A549 (cell line): ENCODE data around the gene BCL11B.

Experiments
- HDAC2 ChIP-seq: fragments of 200-600 bp; sonication (generic); IDR thresholded peaks from 2 replicates; pipeline ENCODE4 v1.6.1; 2016
- KDM5A ChIP-seq: fragments of 200-600 bp; sonication (generic); IDR thresholded peaks from 2 replicates; pipeline ENCODE4 v1.6.1; 2016; ENCODE audit warnings: antibody characterized with exemption, mild to moderate bottlenecking
- RFX5 ChIP-seq: fragments of 450-650 bp; IDR thresholded peaks from 2 replicates; pipeline ENCODE4 v1.7.1; 2014; ENCODE audit warnings: antibody characterized with exemption, mild to moderate bottlenecking, moderate library complexity
- SMC3 ChIP-seq: fragments of >200 bp; sonication (Bioruptor Twin); formaldehyde crosslinking; IDR thresholded peaks from 3 replicates; pipeline ENCODE4 v1.6.1; 2018; ENCODE audit warnings: inconsistent platforms

GRCh38 chr14:99276482-99276881 is 4.5 kb upstream of the BCL11B start:
- TF ChIP-seq KDM5A (no peak), SMC3 (no peak), RFX5 (no peak), HDAC2 (no peak)
